Stimulated activated naive CD8-positive, alpha-beta T cell treated with anti-CD3 and anti-CD28 coated beads, Interleukin-15, amount 100 ng/mL, for 72 hours (primary cell): Measurements from ENCODE around the gene SSBP4.
"Not testable (repeated sequence)": the region's sequence is repeated elsewhere in the genome, so short reads cannot be mapped to it uniquely, and the experiment has no call there.

ENCODE experiments used
- ATAC-seq: fragments of 150-1000 bp; cut with Tn5 transposase; 2 replicates; pipeline ENCODE4 v1.10.0; 2021; ENCODE audit warnings: mild to moderate bottlenecking, moderate library complexity
- DNase-seq, 2 donors: peaks; one replicate each; pipeline ENCODE4 v3.0.0; 2021 to 2022
- H3K27ac Mint-ChIP-seq, 2 donors: one replicate each; pipeline ENCODE4 v1.8.0; 2022; ENCODE audit warnings: mild to moderate bottlenecking in 2 of 2, mixed read lengths in 2 of 2, moderate library complexity in 2 of 2
- H3K27me3 Mint-ChIP-seq: one replicate; pipeline ENCODE4 v1.8.0; 2022; ENCODE audit warnings: mixed read lengths
- H3K4me1 Mint-ChIP-seq: one replicate; pipeline ENCODE4 v1.8.0; 2022; ENCODE audit warnings: mild to moderate bottlenecking, mixed read lengths
- H3K4me3 Mint-ChIP-seq, 2 donors: one replicate each; pipeline ENCODE4 v1.8.0; 2022; ENCODE audit warnings: mild to moderate bottlenecking in 2 of 2, mixed read lengths in 2 of 2, moderate library complexity in 1 of 2
- H3K9me3 Mint-ChIP-seq, 2 donors: one replicate each; pipeline ENCODE4 v1.8.0; 2022; ENCODE audit warnings: mixed read lengths in 2 of 2

Gene SSBP4

GRCh38 chr19:18419195-18419698 lies at the start of gene SSBP4:
Gene SSBP4 (plus strand): TSS chr19:18419398. CDS start chr19:18419649, 251 bp downstream.
- H3K9me3 Mint-ChIP-seq: no peaks in the 10 kb centered on the region
- peak within 1 kb of the TSS; percentile 52 to 76 for H3K27ac Mint-ChIP-seq
- peak within 1 kb of the TSS; percentile 87 for H3K4me3 Mint-ChIP-seq
- H3K27me3 Mint-ChIP-seq: peaks cover 38% of the 10 kb centered on the region
- ATAC-seq (peak; percentile 69), DNase-seq (peak; percentile 77 to 79)
- peaks cover 91% of the 10 kb centered on the region for H3K4me1 Mint-ChIP-seq

- H3K4me1 Mint-ChIP-seq: peaks cover 18% of the 10 kb centered on the region
- H3K27ac Mint-ChIP-seq: peak overlapping the region; percentile 92 to 96
- no peak for DNase-seq
- ATAC-seq: no peak
- peak overlapping the region; percentile 67 to 77 for H3K4me3 Mint-ChIP-seq
- H3K9me3 Mint-ChIP-seq: no peaks in the 10 kb centered on the region
- peaks cover 8% of the 10 kb centered on the region for H3K27me3 Mint-ChIP-seq
Observed at GRCh38 chr19:18373407-18373891, 45.7 kb upstream of the SSBP4 start.

- Mint-ChIP-seq H3K4me1 (peaks cover 18% of the 10 kb centered on the region), H3K4me3 (peak overlapping the region; percentile 67 to 77), H3K27me3 (peaks cover 8% of the 10 kb centered on the region), H3K9me3 (no peaks in the 10 kb centered on the region), H3K27ac (peak overlapping the region; percentile 92 to 96)
- ATAC-seq (peak; percentile 99), DNase-seq (peak; percentile 60 to 86)
Observed at GRCh38 chr19:18373892-18374629, 45.1 kb upstream of the SSBP4 start.

GRCh38 chr19:18377026-18377425 lies 42.2 kb upstream of the SSBP4 start:
- H3K4me3 Mint-ChIP-seq: no peak overlapping the region
- no peak overlapping the region for H3K27ac Mint-ChIP-seq
- H3K9me3 Mint-ChIP-seq: no peaks in the 10 kb centered on the region
- DNase-seq (no peak), ATAC-seq (no peak)
- peaks cover 11% of the 10 kb centered on the region for H3K27me3 Mint-ChIP-seq
- peaks cover 18% of the 10 kb centered on the region for H3K4me1 Mint-ChIP-seq

GRCh38 chr19:18379803-18380747 lies 39.1 kb upstream of the SSBP4 start:
- ATAC-seq: no peak
- Mint-ChIP-seq H3K27me3 (peaks cover 29% of the 10 kb centered on the region), H3K27ac (no peak overlapping the region), H3K9me3 (no peaks in the 10 kb centered on the region), H3K4me3 (no peak overlapping the region), H3K4me1 (no peaks in the 10 kb centered on the region)
- DNase-seq: no peak

GRCh38 chr19:18380843-18381242 lies 38.4 kb upstream of the SSBP4 start:
- Mint-ChIP-seq H3K9me3 (no peaks in the 10 kb centered on the region), H3K27ac (no peak overlapping the region), H3K4me1 (peaks cover 3% of the 10 kb centered on the region), H3K27me3 (peaks cover 37% of the 10 kb centered on the region), H3K4me3 (no peak overlapping the region)
- DNase-seq (no peak), ATAC-seq (no peak)

- DNase-seq, ATAC-seq, H3K4me3 Mint-ChIP-seq, H3K9me3 Mint-ChIP-seq, H3K27ac Mint-ChIP-seq: not testable (repeated sequence)
- peaks cover 21% of the 10 kb centered on the region for H3K4me1 Mint-ChIP-seq
- H3K27me3 Mint-ChIP-seq: peaks cover 64% of the 10 kb centered on the region
Observed at GRCh38 chr19:18383622-18384021, 35.6 kb upstream of the SSBP4 start.

- ATAC-seq (no peak), DNase-seq (no peak)
- H3K27ac Mint-ChIP-seq: no peak overlapping the region
- peaks cover 76% of the 10 kb centered on the region for H3K27me3 Mint-ChIP-seq
- peaks cover 23% of the 10 kb centered on the region for H3K4me1 Mint-ChIP-seq
- no peak overlapping the region for H3K4me3 Mint-ChIP-seq
- H3K9me3 Mint-ChIP-seq: no peaks in the 10 kb centered on the region
Observed at GRCh38 chr19:18384775-18385174, 34.4 kb upstream of the SSBP4 start.

GRCh38 chr19:18385359-18385674 lies 33.9 kb upstream of the SSBP4 start:
- peaks cover 23% of the 10 kb centered on the region for H3K4me1 Mint-ChIP-seq
- H3K27me3 Mint-ChIP-seq: peaks cover 81% of the 10 kb centered on the region
- ATAC-seq (no peak), DNase-seq (no peak)
- no peaks in the 10 kb centered on the region for H3K9me3 Mint-ChIP-seq
- no peak overlapping the region for H3K4me3 Mint-ChIP-seq
- H3K27ac Mint-ChIP-seq: no peak overlapping the region

GRCh38 chr19:18385675-18386542 lies 33.3 kb upstream of the SSBP4 start, which contains the start of gene GDF15:
Gene GDF15 (plus strand): TSS chr19:18386158. CDS start chr19:18386190, 32 bp downstream.
- H3K27ac Mint-ChIP-seq: no peak within 1 kb of the TSS
- no peaks in the 10 kb centered on the region for H3K9me3 Mint-ChIP-seq

GRCh38 chr19:18386543-18387271 lies 32.5 kb upstream of the SSBP4 start:
- Mint-ChIP-seq H3K4me3 (no peak overlapping the region), H3K27ac (no peak overlapping the region), H3K9me3 (no peaks in the 10 kb centered on the region), H3K4me1 (peaks cover 23% of the 10 kb centered on the region), H3K27me3 (peaks cover 91% of the 10 kb centered on the region)
- DNase-seq (no peak), ATAC-seq (no peak)

More at GRCh38 chr19:18385675-18386542, 33.3 kb upstream of the SSBP4 start, which contains the start of gene GDF15:
- Mint-ChIP-seq H3K27me3 (peaks cover 87% of the 10 kb centered on the region), H3K4me1 (peaks cover 23% of the 10 kb centered on the region), H3K4me3 (no peak within 1 kb of the TSS)
- DNase-seq (peak; percentile 42 to 48), ATAC-seq (peak; percentile 41)

GRCh38 chr19:18388100-18388959 lies 30.9 kb upstream of the SSBP4 start:
- peak; percentile 76 to 84 for DNase-seq
- H3K4me1 Mint-ChIP-seq: peaks cover 32% of the 10 kb centered on the region
- peak overlapping the region; percentile 76 to 88 for H3K4me3 Mint-ChIP-seq
- H3K27me3 Mint-ChIP-seq: peaks cover 92% of the 10 kb centered on the region
- peak; percentile 91 for ATAC-seq
- no peak overlapping the region for H3K27ac Mint-ChIP-seq
- no peaks in the 10 kb centered on the region for H3K9me3 Mint-ChIP-seq

GRCh38 chr19:18388960-18389725 lies 30.1 kb upstream of the SSBP4 start:
- DNase-seq (no peak), ATAC-seq (no peak)
- Mint-ChIP-seq H3K4me1 (peaks cover 32% of the 10 kb centered on the region), H3K27ac (no peak overlapping the region), H3K4me3 (peak overlapping the region; percentile 21 to 30), H3K9me3 (no peaks in the 10 kb centered on the region), H3K27me3 (peaks cover 88% of the 10 kb centered on the region)
